ENCODE measurements around the gene F2. TPM values are rescaled to one million over a fixed set of nuclear protein-coding genes. Genes with fewer than 3 reads are reported as not detected.

F2 gene
- polyA plus RNA-seq, 4 donors, result 0.09 to 2.3 TPM; not detected in 2

DNA sequence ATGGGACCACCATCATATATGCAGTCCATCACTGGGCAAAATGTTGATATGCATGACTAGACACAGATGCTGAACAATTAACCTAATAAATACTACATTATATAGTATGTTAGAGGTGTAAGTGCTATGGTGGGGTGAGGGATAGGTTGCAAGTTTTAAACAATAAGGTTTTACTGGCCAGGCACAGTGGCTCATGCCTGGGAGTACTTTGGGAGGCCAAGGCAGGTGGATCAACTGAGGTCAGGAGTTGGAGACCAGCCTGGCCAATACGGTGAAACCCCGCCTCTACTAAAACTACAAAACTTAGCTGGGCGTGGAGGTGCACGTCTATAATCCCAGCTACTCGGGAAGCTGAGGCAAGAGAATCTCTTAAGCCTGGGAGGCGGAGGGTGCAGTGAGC, 28.1 kb downstream of the F2 start:
- H3K36me3 ChIP-seq (ENCODE audit: control insufficient read depth in 3 of 3, insufficient read depth in 2 of 3, low read depth in 1 of 3, low read length in 3 of 3), result peaks cover 28 to 54% (median 31%) of the 10 kb centered on the region in 3 donors
- H3K4me1 ChIP-seq (ENCODE audit: control insufficient read depth in 3 of 3, insufficient read depth in 2 of 3, low read depth in 1 of 3, low read length in 2 of 3), result peaks cover 0 to 4% (median 0%) of the 10 kb centered on the region in 3 donors
- FAIRE-seq (no peak), DNase-seq (no peak)
- no peaks in the 10 kb centered on the region for H3K27me3 ChIP-seq (ENCODE audit: control insufficient read depth in 3 of 3, insufficient read depth in 3 of 3, low read length in 3 of 3)
- WGBS, 3 donors, result 91 to 95% (median 91%) methylated on average over 6 of the region's 6 CpGs
- no peaks in the 10 kb centered on the region for H3K9me3 ChIP-seq (ENCODE audit: control insufficient read depth in 2 of 2, insufficient read depth in 1 of 2, low read depth in 1 of 2, low read length in 1 of 2)
- no peak overlapping the region for H3K27ac ChIP-seq (ENCODE audit: low read depth in 1 of 3, low read length in 2 of 3)
- H3K4me3 ChIP-seq (ENCODE audit: low read depth in 1 of 3, low read length in 3 of 3), result no peak overlapping the region

DNA sequence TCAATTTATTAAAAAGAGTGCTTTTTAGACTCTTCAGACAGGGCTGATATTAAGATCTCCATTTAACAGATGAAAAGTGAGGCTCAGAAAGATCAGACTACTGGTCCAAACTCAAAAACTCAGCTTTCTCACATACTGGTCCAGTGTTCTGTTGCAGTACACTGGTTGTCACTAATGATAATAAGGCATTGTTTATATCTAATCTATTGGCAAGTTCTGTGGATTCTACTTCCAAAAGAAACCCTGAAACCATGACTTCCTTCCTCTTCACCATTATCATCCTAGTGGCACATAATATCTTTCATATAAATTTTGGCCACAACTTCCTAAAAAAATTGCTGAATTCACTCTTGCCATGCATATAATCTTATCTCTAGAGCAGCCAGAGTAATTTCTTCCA, 36.9 kb downstream of the F2 start:
- no peak overlapping the region for H3K27ac ChIP-seq (ENCODE audit: low read depth in 1 of 3, low read length in 2 of 3)
- no peaks in the 10 kb centered on the region for H3K27me3 ChIP-seq (ENCODE audit: control insufficient read depth in 3 of 3, insufficient read depth in 3 of 3, low read length in 3 of 3)
- DNase-seq (no peak), FAIRE-seq (no peak)
- no peak overlapping the region for H3K4me3 ChIP-seq (ENCODE audit: low read depth in 1 of 3, low read length in 3 of 3)
- peaks cover 9 to 45% (median 30%) of the 10 kb centered on the region in 3 donors for H3K36me3 ChIP-seq (ENCODE audit: control insufficient read depth in 3 of 3, insufficient read depth in 2 of 3, low read depth in 1 of 3, low read length in 3 of 3)
- H3K4me1 ChIP-seq (ENCODE audit: control insufficient read depth in 3 of 3, insufficient read depth in 2 of 3, low read depth in 1 of 3, low read length in 2 of 3), result no peaks in the 10 kb centered on the region
- no peaks in the 10 kb centered on the region for H3K9me3 ChIP-seq (ENCODE audit: control insufficient read depth in 2 of 2, insufficient read depth in 1 of 2, low read depth in 1 of 2, low read length in 1 of 2)

DNA sequence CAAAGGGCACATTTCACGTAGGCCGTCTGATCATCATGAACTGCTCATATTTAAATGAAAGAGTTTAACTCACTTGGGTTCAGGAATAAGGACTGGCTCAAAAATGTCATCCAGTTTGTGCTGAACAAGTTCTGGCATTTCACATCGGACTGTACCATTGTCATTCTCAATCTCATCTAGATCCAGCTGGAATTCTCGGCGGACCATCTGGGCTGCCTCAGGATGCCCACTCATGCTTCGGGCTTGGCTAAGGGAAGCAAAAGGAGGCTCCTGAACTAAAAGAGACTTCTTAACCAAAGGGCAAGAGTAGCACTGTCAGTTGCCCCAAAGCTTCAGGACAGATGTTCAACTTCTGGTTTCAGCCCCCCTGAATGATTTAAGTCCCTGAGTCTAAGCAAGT, 40.2 kb downstream of the F2 start:
- H3K36me3 ChIP-seq (ENCODE audit: control insufficient read depth in 3 of 3, insufficient read depth in 2 of 3, low read depth in 1 of 3, low read length in 3 of 3), result peaks cover 10 to 41% (median 30%) of the 10 kb centered on the region in 3 donors
- no peaks in the 10 kb centered on the region for H3K27me3 ChIP-seq (ENCODE audit: control insufficient read depth in 3 of 3, insufficient read depth in 3 of 3, low read length in 3 of 3)
- H3K4me3 ChIP-seq (ENCODE audit: low read depth in 1 of 3, low read length in 3 of 3), result no peak overlapping the region
- no peaks in the 10 kb centered on the region for H3K4me1 ChIP-seq (ENCODE audit: control insufficient read depth in 3 of 3, insufficient read depth in 2 of 3, low read depth in 1 of 3, low read length in 2 of 3)
- DNase-seq, result no peak
- FAIRE-seq, result no peak
- 96 to 99% (median 98%) methylated on average over 6 of the region's 6 CpGs for whole genome bisulfite sequencing, 3 donors
- H3K27ac ChIP-seq (ENCODE audit: low read depth in 1 of 3, low read length in 2 of 3), result no peak overlapping the region
- no peaks in the 10 kb centered on the region for H3K9me3 ChIP-seq (ENCODE audit: control insufficient read depth in 2 of 2, insufficient read depth in 1 of 2, low read depth in 1 of 2, low read length in 1 of 2)

DNA sequence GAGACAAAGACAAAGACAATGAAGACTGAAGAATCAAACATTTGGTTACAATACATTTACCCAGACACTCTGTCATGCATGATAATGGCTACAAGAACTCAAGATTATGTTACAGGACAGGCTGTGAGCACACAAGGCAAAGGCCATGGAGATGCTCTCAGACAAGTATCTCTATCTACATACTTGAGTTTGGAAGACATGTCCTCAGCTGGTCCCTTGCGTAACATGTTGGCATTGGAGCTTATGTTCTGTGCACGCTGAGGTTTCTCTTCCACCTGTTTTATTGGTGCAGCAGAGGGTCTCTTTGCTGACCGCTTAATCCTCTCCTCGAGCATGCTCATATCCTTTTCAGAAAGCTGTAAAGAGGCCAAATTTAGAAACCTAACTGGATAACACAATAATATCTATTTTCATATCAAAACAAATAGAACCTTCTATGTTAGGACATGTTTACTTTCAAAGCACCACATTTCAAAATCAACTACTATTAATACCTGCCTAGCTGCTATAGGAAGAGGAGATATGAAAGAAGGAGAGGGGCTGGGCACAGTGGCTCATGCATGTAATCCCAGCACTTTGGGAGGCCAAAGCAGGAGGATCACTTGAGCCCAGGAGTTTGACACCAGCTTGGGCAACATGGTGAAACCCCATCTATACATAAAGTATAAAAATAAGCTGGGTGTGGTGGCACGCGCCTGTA, 41.6 kb downstream of the F2 start:
- no peak overlapping the region for H3K27ac ChIP-seq (ENCODE audit: low read depth in 1 of 3, low read length in 2 of 3)
- no peaks in the 10 kb centered on the region for H3K27me3 ChIP-seq (ENCODE audit: control insufficient read depth in 3 of 3, insufficient read depth in 3 of 3, low read length in 3 of 3)
- no peak for FAIRE-seq
- H3K36me3 ChIP-seq (ENCODE audit: control insufficient read depth in 3 of 3, insufficient read depth in 2 of 3, low read depth in 1 of 3, low read length in 3 of 3), result peaks cover 6 to 35% (median 25%) of the 10 kb centered on the region in 3 donors
- no peaks in the 10 kb centered on the region for H3K9me3 ChIP-seq (ENCODE audit: control insufficient read depth in 2 of 2, insufficient read depth in 1 of 2, low read depth in 1 of 2, low read length in 1 of 2)
- no peak for DNase-seq
- no peak overlapping the region for H3K4me3 ChIP-seq (ENCODE audit: low read depth in 1 of 3, low read length in 3 of 3)
- 97 to 99% (median 99%) methylated on average over 6 of the region's 6 CpGs for WGBS, 3 donors
- H3K4me1 ChIP-seq (ENCODE audit: control insufficient read depth in 3 of 3, insufficient read depth in 2 of 3, low read depth in 1 of 3, low read length in 2 of 3), result no peaks in the 10 kb centered on the region

DNA sequence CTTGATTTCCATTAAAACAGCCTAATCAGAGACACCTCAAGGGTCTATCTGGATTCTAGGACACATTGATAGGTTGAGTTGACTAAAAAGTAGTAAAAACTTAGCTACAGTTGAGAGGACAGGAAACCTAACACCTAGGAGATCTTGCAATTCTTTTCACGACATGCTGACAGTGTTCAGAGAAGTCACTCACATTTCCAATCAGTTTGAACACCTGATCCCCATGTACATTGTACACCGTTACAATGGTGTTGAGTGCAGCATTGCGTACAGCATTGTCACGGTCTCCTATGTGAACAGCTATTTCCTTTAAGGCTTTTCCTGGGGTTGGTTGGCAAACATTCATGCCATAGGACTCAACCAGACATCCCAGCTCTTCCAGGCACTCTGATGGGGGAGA, 42.8 kb downstream of the F2 start:
- Histone ChIP-seq H3K27me3 (ENCODE audit: control insufficient read depth in 3 of 3, insufficient read depth in 3 of 3, low read length in 3 of 3) (no peaks in the 10 kb centered on the region), H3K4me3 (ENCODE audit: low read depth in 1 of 3, low read length in 3 of 3) (no peak overlapping the region), H3K36me3 (ENCODE audit: control insufficient read depth in 3 of 3, insufficient read depth in 2 of 3, low read depth in 1 of 3, low read length in 3 of 3) (peaks cover 6 to 34% (median 25%) of the 10 kb centered on the region in 3 donors), H3K27ac (ENCODE audit: low read depth in 1 of 3, low read length in 2 of 3) (no peak overlapping the region), H3K9me3 (ENCODE audit: control insufficient read depth in 2 of 2, insufficient read depth in 1 of 2, low read depth in 1 of 2, low read length in 1 of 2) (no peaks in the 10 kb centered on the region), H3K4me1 (ENCODE audit: control insufficient read depth in 3 of 3, insufficient read depth in 2 of 3, low read depth in 1 of 3, low read length in 2 of 3) (no peaks in the 10 kb centered on the region)
- FAIRE-seq, result no peak
- 94 to 98% (median 96%) methylated on average over 4 of the region's 4 CpGs for WGBS, 3 donors
- no peak for DNase-seq

DNA sequence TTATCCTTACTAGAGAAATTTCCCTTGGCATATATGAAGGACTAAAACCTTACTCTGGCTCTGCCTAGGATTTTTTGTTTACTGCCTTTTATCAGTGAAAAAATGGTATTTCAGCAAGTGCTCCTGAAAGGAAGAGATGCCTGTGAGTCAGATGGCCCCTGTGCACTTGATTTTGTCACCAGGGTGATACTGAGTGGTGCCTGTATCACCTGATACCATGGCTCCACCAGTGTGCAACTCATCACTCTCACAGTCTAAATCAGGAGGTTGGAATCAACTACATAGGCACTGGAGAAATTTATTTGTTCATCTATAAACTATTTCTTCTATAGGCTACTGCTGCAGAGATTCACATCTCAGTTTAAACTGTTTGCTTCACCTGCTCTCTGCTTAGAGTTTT, 43.2 kb downstream of the F2 start:
- Histone ChIP-seq H3K27me3 (ENCODE audit: control insufficient read depth in 3 of 3, insufficient read depth in 3 of 3, low read length in 3 of 3) (no peaks in the 10 kb centered on the region), H3K4me3 (ENCODE audit: low read depth in 1 of 3, low read length in 3 of 3) (no peak overlapping the region), H3K9me3 (ENCODE audit: control insufficient read depth in 2 of 2, insufficient read depth in 1 of 2, low read depth in 1 of 2, low read length in 1 of 2) (no peaks in the 10 kb centered on the region), H3K4me1 (ENCODE audit: control insufficient read depth in 3 of 3, insufficient read depth in 2 of 3, low read depth in 1 of 3, low read length in 2 of 3) (no peaks in the 10 kb centered on the region), H3K27ac (ENCODE audit: low read depth in 1 of 3, low read length in 2 of 3) (no peak overlapping the region), H3K36me3 (ENCODE audit: control insufficient read depth in 3 of 3, insufficient read depth in 2 of 3, low read depth in 1 of 3, low read length in 3 of 3) (peaks cover 6 to 32% (median 25%) of the 10 kb centered on the region in 3 donors)
- FAIRE-seq (no peak), DNase-seq (no peak)

DNA sequence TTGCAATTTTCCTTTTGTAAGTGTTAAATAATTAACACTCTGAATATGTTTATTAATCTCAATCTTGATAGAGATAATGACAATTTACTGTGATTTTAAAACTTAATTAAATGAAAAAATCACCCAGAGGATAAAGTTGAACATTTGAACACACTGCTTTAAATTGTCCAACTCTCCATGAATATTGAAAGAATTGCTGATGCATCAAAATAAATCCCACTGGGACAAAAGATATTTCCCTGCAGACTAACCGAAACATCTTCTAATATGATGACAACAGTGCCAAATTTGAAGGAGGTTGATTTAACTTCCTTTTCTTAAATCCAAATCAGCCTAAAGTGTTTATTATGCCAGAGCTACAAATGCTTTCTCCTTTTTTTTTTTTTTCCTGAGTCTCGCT, 47.6 kb downstream of the F2 start:
- 92 to 95% (median 92%) methylated on average over 2 of the region's 2 CpGs for WGBS, 3 donors
- Histone ChIP-seq H3K4me3 (ENCODE audit: low read depth in 1 of 3, low read length in 3 of 3) (no peak overlapping the region), H3K4me1 (ENCODE audit: control insufficient read depth in 3 of 3, insufficient read depth in 2 of 3, low read depth in 1 of 3, low read length in 2 of 3) (no peaks in the 10 kb centered on the region), H3K9me3 (ENCODE audit: control insufficient read depth in 2 of 2, insufficient read depth in 1 of 2, low read depth in 1 of 2, low read length in 1 of 2) (no peaks in the 10 kb centered on the region), H3K36me3 (ENCODE audit: control insufficient read depth in 3 of 3, insufficient read depth in 2 of 3, low read depth in 1 of 3, low read length in 3 of 3) (peaks cover 13 to 43% (median 14%) of the 10 kb centered on the region in 3 donors), H3K27me3 (ENCODE audit: control insufficient read depth in 3 of 3, insufficient read depth in 3 of 3, low read length in 3 of 3) (no peaks in the 10 kb centered on the region), H3K27ac (ENCODE audit: low read depth in 1 of 3, low read length in 2 of 3) (no peak overlapping the region)
- no peak for FAIRE-seq
- DNase-seq, result no peak

DNA sequence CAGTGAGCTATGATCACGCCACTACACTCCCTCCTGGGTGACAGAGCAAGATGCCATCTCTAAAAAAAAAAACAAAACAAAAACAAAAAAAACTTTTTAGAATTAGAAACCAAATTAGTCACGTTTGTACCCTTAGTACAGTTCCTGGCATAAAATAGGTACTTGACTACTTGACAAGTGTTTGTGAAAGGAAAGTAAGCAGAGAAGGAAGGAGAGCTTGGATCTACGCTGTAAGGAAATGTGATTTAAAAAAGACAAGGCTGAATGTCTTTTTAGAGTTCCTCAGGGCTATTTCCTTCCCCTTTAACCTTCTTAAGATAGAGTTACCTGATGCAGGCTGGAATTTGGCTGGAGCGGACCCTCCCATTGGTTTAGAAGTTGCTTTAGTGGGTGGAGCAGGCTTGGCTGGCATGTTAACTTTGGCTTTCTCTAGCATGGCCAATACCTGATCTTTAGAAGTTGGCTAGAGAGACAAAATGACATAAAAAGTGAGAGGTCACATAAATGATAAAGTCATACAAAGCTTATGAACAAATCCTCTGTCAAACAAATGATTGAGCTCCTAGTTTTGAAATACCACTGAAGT, 50.7 kb downstream of the F2 start:
- Histone ChIP-seq H3K4me3 (ENCODE audit: low read depth in 1 of 3, low read length in 3 of 3) (no peak overlapping the region), H3K27me3 (ENCODE audit: control insufficient read depth in 3 of 3, insufficient read depth in 3 of 3, low read length in 3 of 3) (no peaks in the 10 kb centered on the region), H3K4me1 (ENCODE audit: control insufficient read depth in 3 of 3, insufficient read depth in 2 of 3, low read depth in 1 of 3, low read length in 2 of 3) (no peaks in the 10 kb centered on the region), H3K9me3 (ENCODE audit: control insufficient read depth in 2 of 2, insufficient read depth in 1 of 2, low read depth in 1 of 2, low read length in 1 of 2) (no peaks in the 10 kb centered on the region), H3K36me3 (ENCODE audit: control insufficient read depth in 3 of 3, insufficient read depth in 2 of 3, low read depth in 1 of 3, low read length in 3 of 3) (peaks cover 7 to 44% (median 11%) of the 10 kb centered on the region in 3 donors), H3K27ac (ENCODE audit: low read depth in 1 of 3, low read length in 2 of 3) (no peak overlapping the region)
- no peak for DNase-seq
- no peak for FAIRE-seq
- WGBS, 3 donors, result 92 to 95% (median 94%) methylated on average over 4 of the region's 4 CpGs

DNA sequence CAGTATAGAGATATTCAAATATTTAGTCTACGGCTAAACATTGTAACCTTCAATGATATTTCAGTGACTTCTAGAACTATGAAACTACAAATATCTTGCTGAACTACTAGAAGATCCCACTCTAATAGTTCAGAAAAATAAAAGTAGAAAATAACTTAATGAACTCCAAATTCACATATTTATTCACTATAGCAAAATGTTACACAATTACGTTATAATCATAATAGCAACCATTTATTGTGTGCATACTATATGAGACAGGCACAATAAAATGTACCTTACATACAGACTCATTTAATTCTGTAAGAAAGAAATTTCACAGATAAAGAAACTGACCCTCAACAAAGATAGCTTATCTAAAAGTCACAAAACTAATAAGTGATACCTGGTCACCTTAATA, 57.9 kb downstream of the F2 start:
- Histone ChIP-seq H3K27ac (ENCODE audit: low read depth in 1 of 3, low read length in 2 of 3) (no peak overlapping the region), H3K4me3 (ENCODE audit: low read depth in 1 of 3, low read length in 3 of 3) (no peak overlapping the region), H3K9me3 (ENCODE audit: control insufficient read depth in 2 of 2, insufficient read depth in 1 of 2, low read depth in 1 of 2, low read length in 1 of 2) (no peaks in the 10 kb centered on the region), H3K4me1 (ENCODE audit: control insufficient read depth in 3 of 3, insufficient read depth in 2 of 3, low read depth in 1 of 3, low read length in 2 of 3) (no peaks in the 10 kb centered on the region), H3K27me3 (ENCODE audit: control insufficient read depth in 3 of 3, insufficient read depth in 3 of 3, low read length in 3 of 3) (no peaks in the 10 kb centered on the region), H3K36me3 (ENCODE audit: control insufficient read depth in 3 of 3, insufficient read depth in 2 of 3, low read depth in 1 of 3, low read length in 3 of 3) (peaks cover 4 to 36% (median 12%) of the 10 kb centered on the region in 3 donors)
- 98 to 100% (median 99%) methylated on average over 2 of the region's 2 CpGs for WGBS, 3 donors
- FAIRE-seq (no peak), DNase-seq (no peak)
